T-helper 2 cell treated with Interferon-gamma antibody and Interleukin-4, amounts not matched to agents 100 ng/mL and 5 ng/mL, for 36 hours (primary cell): ENCODE data around the gene TPPP. TPM values are rescaled to one million over a fixed set of nuclear protein-coding genes. Genes with fewer than 3 reads are reported as not detected.
"Not testable (repeated sequence)": the region's sequence is repeated elsewhere in the genome, so short reads cannot be mapped to it uniquely, and the experiment has no call there.

ENCODE experiments used
- intact Hi-C: fragments of 100-400 bp; cut with micrococcal nuclease; formaldehyde crosslinking; loops from one replicate; pipeline ENCODE4 v1.15.1; 2023
- total RNA-seq: library from RNA; stranded (reverse); gene quantifications from 2 replicates; pipeline ENCODE4 v1.2.3, GENCODE V29; 2022

The TPPP gene
- total RNA-seq, 1 donor from 2014 or later = 0.34 TPM

- intact Hi-C loops = not testable (repeated sequence)
These were observed 885 bp upstream of the TPPP start for GRCh38 chr5:694042-694431.

GRCh38 chr5:692529-693041 lies 567 bp downstream of the TPPP start:
- intact Hi-C loops = not testable (repeated sequence)

- intact Hi-C loops = no loop called here
These were observed 1.2 kb downstream of the TPPP start for GRCh38 chr5:691817-692528.

- intact Hi-C loops = not testable (repeated sequence)
These were observed 2.1 kb downstream of the TPPP start for GRCh38 chr5:691049-691448.

- intact Hi-C loops = not testable (repeated sequence)
These were observed 2.9 kb downstream of the TPPP start for GRCh38 chr5:690293-690692.

- intact Hi-C loops = not testable (repeated sequence)
These were observed 4.7 kb downstream of the TPPP start for GRCh38 chr5:688348-689010.

GRCh38 chr5:686936-687335 lies 6.2 kb downstream of the TPPP start:
- intact Hi-C loops = not testable (repeated sequence)

- intact Hi-C loops = not testable (repeated sequence)
These were observed 7.0 kb downstream of the TPPP start for GRCh38 chr5:686172-686523.

- intact Hi-C loops = no loop called here
These were observed 7.6 kb downstream of the TPPP start for GRCh38 chr5:685262-686171.

- intact Hi-C loops = no loop called here
These were observed 8.4 kb downstream of the TPPP start for GRCh38 chr5:684751-685216.

GRCh38 chr5:683551-684481 lies 9.3 kb downstream of the TPPP start:
- intact Hi-C loops = loop anchor here (2.0 kb wide), 1 partner anchor 93 kb away; no protein-coding TSS in a partner anchor

- intact Hi-C loops = loop anchor here (2.0 kb wide), 1 partner anchor 94 kb away; no protein-coding TSS in a partner anchor
These were observed 10.3 kb downstream of the TPPP start for GRCh38 chr5:682651-683358.

GRCh38 chr5:682216-682615 lies 10.9 kb downstream of the TPPP start:
- intact Hi-C loops = loop anchor here (2.0 kb wide), 1 partner anchor 95 kb away; no protein-coding TSS in a partner anchor

GRCh38 chr5:681317-682191 lies 11.6 kb downstream of the TPPP start:
- intact Hi-C loops = loop anchor here (2.0 kb wide), 1 partner anchor 95 kb away; no protein-coding TSS in a partner anchor

GRCh38 chr5:680836-681235 lies 12.3 kb downstream of the TPPP start:
- intact Hi-C loops = not testable (repeated sequence)

- intact Hi-C loops = not testable (repeated sequence)
These were observed 12.9 kb downstream of the TPPP start for GRCh38 chr5:680118-680795.

GRCh38 chr5:679166-679895 lies 13.8 kb downstream of the TPPP start:
- intact Hi-C loops = not testable (repeated sequence)
